Activated CD4-positive, alpha-beta T cell treated with anti-CD3 and anti-CD28 coated beads, Interleukin-2, amount 50 U/mL, for 48 hours (primary cell): ENCODE results near the gene KRTAP10-1.
"Not testable (repeated sequence)": the region's sequence is repeated elsewhere in the genome, so short reads cannot be mapped to it uniquely, and the experiment has no call there.

Experiments
- DNase-seq, 2 experiments: peaks; one replicate each; pipeline ENCODE4 v3.0.0-alpha.2; 2020

KRTAP10-1 gene

DNA sequence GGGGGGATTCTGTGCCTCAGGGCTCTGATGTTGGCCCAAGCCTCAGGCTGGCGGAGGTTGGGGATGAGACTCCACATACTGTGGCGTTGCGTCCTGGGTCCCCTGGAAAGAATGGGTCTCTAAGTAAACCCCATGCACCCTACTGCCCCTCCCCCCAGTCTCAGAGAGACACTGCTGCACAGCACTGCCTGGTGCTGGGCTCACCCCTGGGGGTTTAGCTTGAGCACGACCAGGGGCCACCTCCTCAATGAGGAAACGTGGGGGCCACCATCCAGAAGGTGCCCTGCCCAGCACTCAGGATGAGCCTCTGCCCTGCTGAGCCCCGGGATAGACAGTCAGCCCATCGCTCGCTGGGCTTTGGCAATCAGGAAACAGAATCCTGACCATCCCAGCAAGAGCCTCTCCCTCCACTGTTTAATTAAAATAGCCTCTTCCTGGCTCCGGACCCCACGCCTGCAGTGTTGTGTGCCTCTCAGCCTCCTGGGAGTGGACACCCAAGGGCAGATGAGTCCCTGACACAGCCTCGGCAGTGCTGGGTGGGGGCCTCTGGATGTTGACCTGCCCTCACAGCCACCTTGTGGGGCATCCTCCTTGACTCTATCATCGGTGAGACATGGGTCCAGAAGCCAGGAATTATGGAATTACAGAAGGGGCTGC is 30.0 kb upstream of the KRTAP10-1 start:
- no peak for DNase-seq

DNA sequence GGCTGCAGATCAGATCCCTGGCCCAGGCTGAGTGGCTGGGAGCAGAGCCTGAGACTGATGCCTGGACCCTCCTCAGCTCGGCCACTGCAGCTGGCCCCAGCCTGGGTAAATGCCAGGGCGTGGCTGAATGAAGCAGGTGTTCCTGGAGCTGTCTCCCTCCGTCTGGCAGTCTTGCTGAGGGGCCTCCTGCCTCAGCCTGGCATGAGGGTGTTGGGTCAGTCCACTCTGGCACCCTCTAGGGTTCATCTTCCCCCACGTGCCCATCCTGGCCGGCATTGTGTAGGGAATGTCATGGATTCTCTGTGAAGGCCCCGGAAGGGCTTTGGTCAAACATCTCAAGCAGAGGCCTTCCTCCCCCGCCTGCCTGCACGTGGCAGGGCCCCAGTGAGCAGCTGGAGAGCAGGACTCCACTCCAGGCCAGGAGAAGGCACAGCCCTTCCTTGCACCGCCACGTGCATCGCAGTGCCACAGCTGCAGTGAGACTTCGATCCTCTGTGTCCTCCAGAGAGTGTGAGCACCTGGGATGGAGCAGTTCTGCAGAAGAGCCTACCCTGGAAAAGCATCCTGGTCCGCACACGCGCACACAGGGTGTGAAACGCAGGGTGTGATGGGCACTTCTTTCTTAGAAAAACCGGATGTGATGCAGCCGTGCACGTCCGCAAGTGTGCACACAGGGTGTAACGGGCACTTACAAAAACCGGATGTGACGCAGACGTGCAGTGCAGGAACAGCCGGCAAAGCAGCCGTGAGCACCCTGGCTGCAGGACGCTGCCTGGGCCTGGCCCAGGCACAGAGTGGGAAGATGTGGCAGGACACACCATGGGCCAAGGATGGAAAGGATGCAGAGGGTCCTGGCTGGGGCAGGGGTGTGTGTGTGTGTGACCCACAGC is 28.9 kb upstream of the KRTAP10-1 start:
- no peak for DNase-seq

DNA sequence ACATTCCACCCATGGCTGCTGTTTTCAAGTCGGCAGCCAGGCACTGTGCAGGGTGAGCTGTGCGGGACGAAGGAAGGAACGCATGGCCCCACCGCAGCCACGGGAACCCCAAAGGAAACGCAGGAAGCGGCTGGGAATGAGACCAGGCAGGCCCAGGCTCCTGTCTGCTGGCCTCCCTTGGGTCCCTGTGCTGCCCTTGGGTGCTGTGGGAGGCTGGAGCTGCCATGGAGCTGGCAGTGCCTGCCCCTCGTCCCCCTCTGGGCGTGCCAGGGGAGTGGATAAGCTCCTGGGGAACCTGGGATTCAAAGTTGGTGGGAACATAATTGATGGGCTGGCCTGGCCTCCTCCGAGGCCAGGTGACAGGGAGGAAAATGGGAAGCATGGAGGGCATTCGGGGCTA is 28.3 kb upstream of the KRTAP10-1 start:
- no peak for DNase-seq

DNA sequence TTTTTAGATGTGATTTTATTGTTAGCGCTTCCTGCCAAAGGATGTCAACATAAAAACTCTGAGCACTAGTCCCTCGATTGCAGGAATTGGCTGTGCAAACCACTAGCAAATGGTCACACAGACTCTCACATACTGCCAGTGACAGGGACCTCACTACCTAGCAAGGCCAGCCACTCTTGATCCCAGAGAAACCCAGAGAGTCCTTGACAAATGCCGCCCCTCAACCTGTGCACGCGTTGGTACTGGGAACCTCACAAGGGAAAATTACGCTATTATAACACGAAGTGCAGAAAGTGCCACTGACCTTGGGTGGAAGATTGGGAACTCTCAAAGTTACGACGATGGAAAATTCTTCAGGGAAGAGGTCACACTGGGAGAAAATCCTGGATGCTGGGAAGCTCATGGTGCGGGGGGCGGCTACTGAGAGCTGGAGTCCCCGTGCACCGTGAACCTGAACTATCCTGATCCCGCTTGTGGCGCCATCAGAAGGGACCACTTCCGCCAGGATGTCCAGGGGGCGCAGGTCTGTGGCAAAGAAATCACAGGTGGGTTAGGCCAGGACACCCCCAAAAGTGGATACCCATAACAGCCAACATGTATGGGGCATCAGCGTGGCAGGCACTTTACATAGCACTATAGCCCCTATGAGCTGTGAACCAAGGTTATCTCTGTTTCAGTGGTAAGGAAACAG is 27.6 kb upstream of the KRTAP10-1 start:
- DNase-seq = no peak

DNA sequence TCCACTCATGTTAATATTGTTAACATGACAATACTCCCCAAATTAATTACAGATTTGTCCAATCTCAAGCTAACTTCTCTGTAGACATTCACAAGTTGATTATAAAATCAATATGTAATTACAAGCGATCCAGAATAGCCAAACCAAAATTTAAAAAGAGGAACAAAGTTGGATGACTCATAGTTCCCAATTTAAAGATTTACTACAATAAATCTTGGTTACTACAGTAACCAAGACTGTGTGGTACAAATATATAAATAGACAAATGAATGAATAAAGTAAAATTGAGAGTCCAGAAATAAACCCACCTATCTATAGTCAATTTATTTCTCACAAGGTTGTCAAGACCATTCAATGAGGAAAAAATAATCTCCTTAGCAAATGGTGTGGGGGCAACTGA is 26.4 kb upstream of the KRTAP10-1 start:
- no peak for DNase-seq

DNA sequence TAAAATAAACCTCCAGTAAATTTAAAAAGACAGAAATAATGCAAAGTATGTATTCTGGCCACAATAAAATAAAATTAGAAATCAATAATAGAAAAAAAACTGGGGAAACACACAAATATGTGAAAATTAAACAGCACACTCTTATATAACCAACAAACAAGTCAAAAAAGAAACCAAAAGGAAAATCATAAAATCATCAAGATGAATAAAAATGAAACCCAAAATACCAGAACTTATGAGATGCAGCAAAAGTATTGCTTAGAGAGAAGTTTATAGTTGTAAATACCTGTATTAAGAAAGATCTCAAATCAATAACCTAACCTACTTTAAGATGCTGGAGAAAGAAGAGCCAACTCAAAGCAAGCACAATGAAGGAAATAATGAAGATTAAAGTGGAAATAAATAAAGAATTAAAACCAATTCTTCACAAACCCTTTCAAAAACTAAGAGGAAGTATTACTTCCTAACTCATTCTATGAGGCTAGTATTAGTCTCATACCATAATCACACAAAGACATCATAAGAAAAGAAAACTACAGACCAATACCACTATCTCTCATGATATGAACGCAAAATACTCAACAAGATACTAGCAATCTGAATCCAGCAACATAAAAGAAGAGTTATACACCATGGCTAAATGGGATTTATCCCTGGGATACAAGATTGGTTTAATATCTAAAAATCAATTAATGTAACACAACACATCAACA is 25.0 kb upstream of the KRTAP10-1 start:
- DNase-seq = no peak

DNA sequence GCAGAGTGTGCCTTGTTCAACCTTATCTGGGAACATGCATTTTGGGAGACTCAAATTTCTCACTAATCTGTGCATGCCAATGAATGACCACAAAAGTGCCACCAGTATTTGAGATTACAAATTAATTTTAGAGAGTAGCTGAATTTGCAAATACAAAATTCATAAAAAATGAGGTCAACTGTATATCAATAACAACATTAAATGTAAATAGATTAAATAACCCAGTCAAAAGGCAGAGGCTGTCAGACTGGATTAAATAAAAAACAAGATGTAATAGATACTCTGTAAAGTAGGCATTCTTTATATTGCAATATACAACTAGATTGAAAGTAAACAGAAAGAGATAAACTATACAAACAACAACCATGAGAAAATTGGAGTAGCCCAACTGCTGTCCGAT is 24.1 kb upstream of the KRTAP10-1 start:
- DNase-seq = no peak

DNA sequence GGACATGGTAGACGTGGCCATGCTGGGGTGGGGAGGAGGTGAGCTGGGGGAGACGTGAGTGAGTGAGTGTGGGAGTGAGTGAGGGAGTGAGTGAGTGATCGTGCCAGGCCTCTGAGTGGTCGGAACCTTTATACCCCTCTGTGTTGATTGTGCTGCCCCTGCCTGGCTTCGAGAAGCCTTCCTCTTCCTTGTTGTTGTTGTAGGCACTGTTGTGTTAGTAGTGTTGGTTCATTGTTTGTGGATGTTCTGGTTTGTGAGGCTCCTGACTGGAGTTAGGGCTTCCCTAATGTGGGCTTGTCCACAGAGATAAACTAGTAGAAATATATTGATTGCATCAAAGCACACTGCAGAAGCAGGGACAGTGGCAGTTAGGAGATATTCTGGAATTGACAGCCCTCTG is 18.7 kb upstream of the KRTAP10-1 start, which contains the start of gene KRTAP10-3:
Gene KRTAP10-3, minus strand, starts transcription at position 101 of the 400 bp plus-strand sequence. Its CDS starts 80 bp downstream, at position 21.
- no peak for DNase-seq

DNA sequence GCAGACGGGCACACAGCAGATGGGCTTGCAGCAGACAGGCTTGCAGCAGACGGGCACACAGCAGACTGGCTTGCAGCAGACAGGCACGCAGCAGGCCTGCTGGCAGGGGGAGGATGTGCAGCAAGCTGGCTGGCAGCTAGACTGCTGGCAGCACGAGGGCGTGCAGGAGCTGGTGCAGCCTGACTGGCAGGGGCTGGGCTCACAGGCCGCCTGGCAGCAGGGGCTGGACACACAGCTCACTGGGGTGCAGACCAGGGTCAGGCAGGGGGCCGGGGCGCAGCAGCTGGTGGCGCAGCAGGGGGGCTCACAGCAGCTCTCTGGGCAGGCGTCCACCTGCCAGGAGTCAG is 18.3 kb upstream of the KRTAP10-1 start:
- DNase-seq = not testable (repeated sequence)

DNA sequence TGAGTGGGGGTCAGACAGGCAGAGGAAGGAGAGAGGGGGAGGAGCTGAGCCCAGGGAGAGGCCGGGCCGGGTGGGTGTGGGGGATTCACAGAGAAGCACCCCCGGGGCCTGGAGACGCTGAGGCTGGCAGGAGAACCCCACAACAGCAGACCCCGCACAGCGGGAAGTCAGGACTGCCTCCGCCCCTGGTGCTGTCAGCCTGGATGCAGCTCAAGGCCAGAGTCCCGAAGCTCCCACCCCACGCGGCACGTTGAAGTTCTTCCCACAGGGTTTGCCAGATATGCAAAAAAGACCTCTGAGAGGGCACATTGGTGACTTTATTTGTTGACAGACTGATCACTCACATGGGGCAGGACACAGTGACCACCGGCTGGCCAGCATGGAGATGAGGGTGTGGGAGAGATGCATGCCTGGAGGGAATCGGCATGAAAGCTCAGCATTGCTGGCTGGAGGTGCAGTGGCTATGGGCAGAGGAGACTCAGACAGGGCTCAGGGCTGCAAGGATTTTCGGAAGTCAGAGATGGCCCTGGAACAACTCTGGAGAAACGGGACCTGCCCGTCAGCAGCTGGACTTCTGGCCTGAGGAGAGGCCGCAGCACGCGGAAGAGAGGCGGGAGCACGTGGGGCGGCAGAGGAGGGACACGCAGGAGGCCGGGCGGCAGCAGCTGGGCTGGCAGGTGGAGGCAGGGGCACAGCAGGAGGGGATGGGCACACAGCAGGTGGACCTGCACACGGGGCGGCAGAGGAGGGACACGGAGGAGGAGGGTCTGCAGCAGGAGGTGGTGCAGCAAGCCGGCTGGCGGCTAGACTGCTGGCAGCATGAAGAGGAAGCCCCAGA is 17.7 kb upstream of the KRTAP10-1 start:
- DNase-seq = no peak

DNA sequence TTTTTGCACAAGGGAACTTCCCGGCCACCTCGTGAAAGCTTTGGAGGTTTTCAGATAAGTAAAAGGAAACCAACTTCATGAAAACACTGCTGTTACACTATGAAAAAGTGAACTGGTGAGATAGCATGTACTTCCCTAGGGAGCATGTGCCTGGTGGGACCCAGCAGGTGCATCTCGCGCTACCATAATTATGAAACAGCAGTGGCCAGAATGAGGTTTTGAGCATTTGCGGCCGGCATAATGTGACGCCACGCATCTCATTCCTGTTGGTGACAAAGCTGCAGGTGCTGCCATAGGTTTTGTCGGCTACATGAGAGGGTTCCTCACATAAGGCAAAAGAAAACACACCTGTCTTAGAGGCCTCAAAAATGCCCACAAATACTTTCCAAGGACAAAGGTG is 16.9 kb upstream of the KRTAP10-1 start:
- DNase-seq = no peak

DNA sequence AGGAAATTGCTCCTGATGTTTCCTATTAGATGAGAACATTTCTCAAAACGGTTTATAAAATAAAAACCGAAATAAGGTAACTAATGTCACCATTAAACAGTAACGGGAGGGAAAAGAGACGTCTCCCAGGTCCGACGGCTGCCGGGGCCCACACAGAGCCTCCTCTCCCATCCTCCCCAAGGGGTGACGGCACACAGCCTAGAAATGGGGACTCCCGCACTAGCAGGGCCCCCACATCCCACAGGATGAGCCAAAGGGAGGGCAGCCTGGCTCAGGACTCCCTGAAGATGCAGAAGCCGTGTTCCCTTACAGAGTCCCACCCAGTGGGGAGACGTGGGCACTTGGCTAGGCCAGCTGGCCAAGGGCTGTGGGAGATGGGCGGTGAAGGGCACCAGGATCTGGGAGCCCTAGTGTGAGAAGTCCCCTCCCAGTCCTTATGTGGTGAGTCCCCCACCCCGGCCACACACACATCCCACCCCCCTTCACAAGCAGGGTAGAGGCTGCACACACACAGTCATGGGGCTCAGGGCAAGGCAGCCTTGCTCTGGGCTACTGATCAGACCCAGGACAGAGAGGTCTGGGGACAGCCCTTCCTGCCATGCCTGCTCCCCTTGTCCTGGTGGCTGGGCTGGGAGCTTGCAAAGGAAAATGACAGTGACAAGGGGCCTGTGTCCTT is 15.3 kb upstream of the KRTAP10-1 start:
- DNase-seq = no peak

DNA sequence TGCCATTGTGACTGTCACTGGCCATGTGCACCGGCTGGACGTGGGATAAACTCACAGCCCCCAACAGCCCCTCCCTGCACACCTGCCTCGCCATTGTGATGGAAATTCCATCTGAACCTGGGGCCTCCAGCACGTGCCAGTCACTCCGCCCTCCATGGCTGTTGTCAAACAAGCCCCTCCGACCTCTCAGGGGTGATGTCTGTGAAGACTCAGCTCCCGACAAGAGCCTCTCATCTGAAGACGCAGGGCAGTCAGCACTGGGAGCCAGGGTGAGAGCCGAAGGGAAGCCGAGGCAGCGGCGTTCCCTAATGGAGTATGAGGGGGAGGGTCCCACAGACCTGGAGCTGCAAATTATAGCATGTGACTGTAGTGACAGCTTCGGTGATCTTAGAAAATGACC is 12.7 kb upstream of the KRTAP10-1 start:
- DNase-seq = no peak

DNA sequence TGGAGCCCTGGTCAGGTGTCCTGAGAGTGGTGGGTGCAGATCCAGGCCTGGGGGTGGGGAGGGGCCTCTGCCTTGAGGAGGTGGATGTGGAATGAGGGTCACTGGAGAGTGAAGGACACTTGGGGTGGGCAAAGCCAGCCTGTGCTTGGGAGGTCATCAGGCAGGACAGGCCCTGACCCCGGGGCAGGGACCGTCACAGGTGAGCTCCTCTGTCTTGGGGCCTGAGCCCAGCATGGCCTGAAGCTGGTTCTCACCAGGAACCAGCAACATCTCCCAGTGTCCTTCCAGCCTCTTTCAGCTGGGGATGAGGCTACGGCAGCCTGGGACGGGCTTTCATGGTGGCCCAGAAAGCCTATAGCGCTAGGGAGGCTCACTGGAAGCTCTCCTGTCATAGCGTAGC is 12.1 kb upstream of the KRTAP10-1 start:
- DNase-seq = no peak

DNA sequence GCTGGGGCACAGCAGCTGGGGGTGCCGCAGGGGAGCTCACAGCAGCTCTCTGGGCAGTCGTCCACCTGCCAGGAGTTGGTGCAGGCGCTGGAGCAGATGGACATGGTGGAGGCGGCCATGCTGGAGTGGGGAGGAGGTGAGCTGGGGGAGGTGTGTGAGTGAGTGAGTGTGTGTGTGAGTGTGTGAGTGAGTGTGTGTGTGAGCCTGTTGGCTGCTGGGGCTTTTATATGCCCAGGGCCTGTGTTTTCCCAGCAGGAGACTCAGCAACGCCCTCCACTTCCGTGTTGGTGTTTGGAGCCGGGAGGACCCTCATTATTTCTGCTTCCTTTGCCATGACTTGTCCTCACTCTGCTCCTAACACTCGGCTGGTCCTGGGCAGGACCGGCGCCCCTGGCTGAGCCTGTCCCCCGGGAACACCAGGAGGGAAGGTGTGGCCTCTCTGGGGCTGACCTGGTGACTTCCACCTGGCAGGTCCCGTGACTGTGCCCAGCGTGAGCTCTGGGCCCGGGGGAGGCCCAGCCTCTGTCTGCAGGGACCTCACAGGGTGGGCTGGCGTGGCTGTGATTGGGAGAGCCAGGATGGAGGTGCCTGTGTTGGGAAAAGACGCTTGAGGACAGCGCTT is 11.5 kb upstream of the KRTAP10-1 start, which contains the start of gene KRTAP10-2:
Gene KRTAP10-2, minus strand, starts transcription at position 166 of the 622 bp plus-strand sequence. Its CDS starts 47 bp downstream, at position 119.
- no peak for DNase-seq

DNA sequence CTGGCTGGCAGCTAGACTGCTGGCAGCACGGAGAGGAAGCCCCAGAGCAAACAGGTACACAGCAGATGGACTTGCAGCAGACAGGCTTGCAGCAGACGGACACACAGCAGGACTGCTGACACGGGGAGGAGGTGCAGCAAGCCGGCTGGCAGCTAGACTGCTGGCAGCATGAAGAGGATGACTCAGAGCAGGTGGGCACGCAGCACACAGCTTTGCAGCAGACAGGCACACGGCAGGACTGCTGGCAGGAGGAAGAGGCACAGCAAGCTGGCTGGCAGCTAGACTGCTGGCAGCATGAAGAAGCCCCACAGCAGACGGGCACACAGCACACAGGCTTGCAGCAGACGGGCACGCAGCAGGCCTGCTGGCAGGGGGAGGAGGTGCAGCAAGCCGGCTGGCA is 10.8 kb upstream of the KRTAP10-1 start:
- DNase-seq = no peak

DNA sequence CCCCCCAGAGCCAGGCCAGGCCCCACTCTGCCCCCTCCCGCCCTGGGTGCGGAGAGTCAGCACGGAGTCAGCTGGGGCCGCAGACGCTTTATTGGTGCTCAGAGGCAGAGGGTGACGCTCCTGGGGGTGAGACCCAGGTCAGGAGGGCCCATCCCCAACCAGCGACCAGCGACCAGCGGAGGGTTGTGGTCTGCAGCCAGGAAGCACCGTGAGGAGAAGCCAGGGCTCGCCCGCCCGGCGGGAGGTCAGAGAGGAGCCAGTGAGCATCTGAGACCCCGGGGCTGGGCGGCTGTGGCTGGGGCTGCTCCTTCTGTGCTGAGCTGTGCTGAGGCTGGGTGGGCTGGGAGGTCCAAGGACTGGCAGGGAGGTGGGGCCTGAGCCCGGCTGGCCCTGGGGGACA is 10.3 kb upstream of the KRTAP10-1 start:
- not testable (repeated sequence) for DNase-seq

DNA sequence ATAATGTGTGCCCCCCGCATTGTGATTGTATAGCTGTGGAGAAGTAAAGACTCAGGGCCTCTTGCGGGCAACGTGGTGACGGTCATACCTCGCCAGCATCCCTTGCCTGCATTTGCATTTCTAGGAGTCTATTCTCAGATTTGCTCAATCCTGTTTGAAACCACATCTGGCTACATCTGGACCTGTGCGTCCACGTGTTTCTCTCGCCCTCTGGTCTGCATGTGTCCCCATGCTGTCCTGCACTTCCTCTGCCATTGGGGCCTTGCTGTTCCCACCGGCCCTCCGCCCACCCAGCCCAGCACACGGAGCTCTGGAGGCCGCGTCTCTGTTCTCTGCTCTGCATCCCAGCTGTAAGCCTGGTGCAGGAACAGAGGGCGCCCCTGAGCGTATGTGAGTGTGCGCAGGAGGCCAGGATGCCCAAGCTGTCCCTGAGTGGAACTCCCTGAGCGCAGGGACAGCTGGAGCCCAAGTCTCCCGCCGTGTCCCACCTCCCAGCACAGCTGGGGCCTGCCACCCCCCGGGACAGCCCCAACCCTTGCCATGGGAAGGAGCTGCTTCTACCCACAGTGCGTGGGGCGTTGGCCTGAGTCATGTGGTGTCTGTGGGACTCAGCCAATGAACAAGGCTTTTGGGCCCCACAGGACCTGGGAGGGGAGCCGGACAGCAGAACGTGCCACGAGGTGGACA is 9.7 kb upstream of the KRTAP10-1 start:
- DNase-seq = no peak

DNA sequence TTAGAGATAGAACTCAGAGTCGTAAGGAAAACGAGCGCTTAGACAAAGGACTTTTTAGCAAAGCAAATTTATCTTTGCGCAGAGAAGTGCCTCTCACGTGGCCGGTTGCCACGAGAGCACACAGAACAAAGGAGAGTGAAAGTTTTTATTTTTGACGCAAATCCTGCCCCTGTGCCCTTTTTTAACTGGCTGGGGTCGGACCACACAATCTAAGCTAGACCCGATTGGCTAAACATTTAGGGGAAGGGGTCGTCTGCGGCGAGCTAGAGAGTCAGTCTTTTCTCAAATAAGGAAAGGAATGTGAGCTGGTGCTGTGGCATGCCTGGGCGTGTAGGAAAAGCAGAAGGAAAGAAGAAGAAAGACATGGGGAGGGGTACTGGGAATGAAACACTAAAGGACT is 8.9 kb upstream of the KRTAP10-1 start:
- DNase-seq = no peak

DNA sequence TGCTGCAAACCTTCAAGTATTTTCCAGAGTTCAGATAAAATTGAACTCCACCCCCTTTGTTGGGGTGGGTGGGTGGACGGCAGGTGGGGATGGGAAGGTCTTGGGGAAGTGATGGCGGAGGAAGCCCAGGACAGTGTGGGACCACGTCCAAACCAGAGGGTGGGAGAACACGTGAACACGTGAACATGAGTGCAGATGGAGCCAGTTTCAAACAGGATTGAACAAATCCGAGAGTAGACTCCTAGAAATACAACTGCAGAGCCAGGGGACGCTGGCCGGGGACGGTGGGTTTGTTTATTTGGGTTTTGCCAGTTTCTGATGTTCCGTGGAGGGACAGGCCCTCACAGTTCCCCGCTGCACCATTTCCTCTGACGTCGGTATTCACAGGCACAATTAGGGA is 8.4 kb upstream of the KRTAP10-1 start:
- no peak for DNase-seq
